NT2/D1 (cell line): ENCODE data around the gene KIR3DL1.
"Not testable (repeated sequence)": the region's sequence is repeated elsewhere in the genome, so short reads cannot be mapped to it uniquely, and the experiment has no call there.

Experiments
- SUZ12 ChIP-seq: IDR thresholded peaks from 2 replicates; pipeline ENCODE4 v1.6.1; 2011; ENCODE audit not compliant: insufficient read length, insufficient read depth; ENCODE audit errors: extremely low read depth
- ZNF274 ChIP-seq: IDR thresholded peaks from 2 replicates; pipeline ENCODE4 v1.6.1; 2011; ENCODE audit warnings: mild to moderate bottlenecking, low read depth, low read length

- not testable (repeated sequence) for TF ChIP-seq ZNF274, SUZ12
Measured at GRCh38 chr19:54782916-54783315, 33.4 kb upstream of the KIR3DL1 start.
